HG03064 (cell line): ENCODE data around the gene VAV2.

Experiments
- ATAC-seq: cut with Tn5 transposase; IDR thresholded peaks from one replicate; pipeline ENCODE4 v1.9.1; 2021; ENCODE audit warnings: low read depth; ENCODE audit not compliant: unreplicated experiment

VAV2 gene

GRCh38 chr9:133788819-133789717 lies 203.1 kb downstream of the VAV2 start:
- no peak for ATAC-seq

GRCh38 chr9:133788045-133788818 lies 203.9 kb downstream of the VAV2 start:
- no peak for ATAC-seq

- ATAC-seq = no peak
Observed at GRCh38 chr9:133787754-133788025, 204.4 kb downstream of the VAV2 start.

GRCh38 chr9:133786907-133787753 lies 205.0 kb downstream of the VAV2 start:
- ATAC-seq = no peak

- ATAC-seq = no peak
Observed at GRCh38 chr9:133786371-133786753, 205.8 kb downstream of the VAV2 start.

- ATAC-seq = no peak
Observed at GRCh38 chr9:133785753-133786370, 206.3 kb downstream of the VAV2 start.

GRCh38 chr9:133784731-133785561 lies 207.2 kb downstream of the VAV2 start:
- ATAC-seq = no peak

GRCh38 chr9:133783331-133783731 lies 208.8 kb downstream of the VAV2 start:
- no peak for ATAC-seq

- no peak for ATAC-seq
Observed at GRCh38 chr9:133782157-133783130, 209.7 kb downstream of the VAV2 start.

GRCh38 chr9:133781828-133782135 lies 210.3 kb downstream of the VAV2 start:
- no peak for ATAC-seq

- ATAC-seq = no peak
Observed at GRCh38 chr9:133780962-133781827, 210.9 kb downstream of the VAV2 start.

GRCh38 chr9:133780404-133780945 lies 211.6 kb downstream of the VAV2 start:
- ATAC-seq = no peak

GRCh38 chr9:133779516-133780403 lies 212.4 kb downstream of the VAV2 start:
- ATAC-seq = no peak

GRCh38 chr9:133779081-133779480 lies 213.0 kb downstream of the VAV2 start:
- no peak for ATAC-seq

- ATAC-seq = no peak
Observed at GRCh38 chr9:133778336-133779013, 213.6 kb downstream of the VAV2 start.

GRCh38 chr9:133777871-133778270 lies 214.3 kb downstream of the VAV2 start:
- ATAC-seq = no peak
